HUES48 (cell line): ENCODE results near the gene LARP1.
"Not testable (repeated sequence)": the region's sequence is repeated elsewhere in the genome, so short reads cannot be mapped to it uniquely, and the experiment has no call there.

Experiments used
- H3K27ac ChIP-seq: one replicate; pipeline ENCODE4 v1.7.0; 2013; ENCODE audit warnings: low read depth, low read length, inconsistent platforms
- H3K27me3 ChIP-seq: 2 replicates; pipeline ENCODE4 v1.6.1; 2013; ENCODE audit warnings: mild to moderate bottlenecking, low read length; ENCODE audit not compliant: control insufficient read depth, insufficient read depth
- H3K36me3 ChIP-seq: 2 replicates; pipeline ENCODE4 v1.6.1; 2013; ENCODE audit warnings: low read length; ENCODE audit not compliant: control insufficient read depth, insufficient read depth
- H3K4me1 ChIP-seq: 2 replicates; pipeline ENCODE4 v1.6.1; 2013; ENCODE audit warnings: mild to moderate bottlenecking, low read length; ENCODE audit not compliant: control insufficient read depth, insufficient read depth
- H3K4me3 ChIP-seq: 2 replicates; pipeline ENCODE4 v1.5.1; 2013; ENCODE audit warnings: mild to moderate bottlenecking, low read depth, low read length
- H3K9ac ChIP-seq: 2 replicates; pipeline ENCODE4 v1.6.1; 2013; ENCODE audit warnings: mild to moderate bottlenecking, low read depth, low read length, moderate library complexity
- H3K9me3 ChIP-seq: 2 replicates; pipeline ENCODE4 v1.6.1; 2013; ENCODE audit warnings: low read length; ENCODE audit not compliant: control insufficient read depth, insufficient read depth

Gene LARP1

GRCh38 chr5:154813736-154814135, 58.6 kb downstream of the LARP1 start:
- Histone ChIP-seq H3K27ac (no peak overlapping the region), H3K27me3 (no peaks in the 10 kb centered on the region), H3K4me3 (no peak overlapping the region), H3K4me1 (no peaks in the 10 kb centered on the region), H3K9ac (no peak overlapping the region), H3K9me3 (no peaks in the 10 kb centered on the region), H3K36me3 (peaks cover 95% of the 10 kb centered on the region)

GRCh38 chr5:154815025-154815424, 59.8 kb downstream of the LARP1 start:
- H3K9me3 ChIP-seq: no peaks in the 10 kb centered on the region
- no peak overlapping the region for H3K9ac ChIP-seq
- H3K27ac ChIP-seq: no peak overlapping the region
- H3K4me3 ChIP-seq: no peak overlapping the region
- no peaks in the 10 kb centered on the region for H3K4me1 ChIP-seq
- H3K36me3 ChIP-seq: peaks cover 92% of the 10 kb centered on the region
- H3K27me3 ChIP-seq: no peaks in the 10 kb centered on the region

GRCh38 chr5:154815684-154816247, 60.6 kb downstream of the LARP1 start:
- no peaks in the 10 kb centered on the region for H3K27me3 ChIP-seq
- H3K27ac ChIP-seq: no peak overlapping the region
- peaks cover 92% of the 10 kb centered on the region for H3K36me3 ChIP-seq
- no peaks in the 10 kb centered on the region for H3K9me3 ChIP-seq
- H3K4me3 ChIP-seq: no peak overlapping the region
- no peaks in the 10 kb centered on the region for H3K4me1 ChIP-seq
- H3K9ac ChIP-seq: no peak overlapping the region

- no peaks in the 10 kb centered on the region for H3K4me1 ChIP-seq
- H3K27me3 ChIP-seq: no peaks in the 10 kb centered on the region
- peaks cover 89% of the 10 kb centered on the region for H3K36me3 ChIP-seq
- no peak overlapping the region for H3K4me3 ChIP-seq
- no peak overlapping the region for H3K27ac ChIP-seq
- H3K9ac ChIP-seq: no peak overlapping the region
- H3K9me3 ChIP-seq: no peaks in the 10 kb centered on the region
Observed at GRCh38 chr5:154816891-154817492, 61.8 kb downstream of the LARP1 start.

GRCh38 chr5:154817815-154818214, 62.6 kb downstream of the LARP1 start:
- H3K9ac ChIP-seq: no peak overlapping the region
- H3K4me3 ChIP-seq: no peak overlapping the region
- no peaks in the 10 kb centered on the region for H3K9me3 ChIP-seq
- no peak overlapping the region for H3K27ac ChIP-seq
- H3K36me3 ChIP-seq: peaks cover 87% of the 10 kb centered on the region
- H3K27me3 ChIP-seq: no peaks in the 10 kb centered on the region
- H3K4me1 ChIP-seq: no peaks in the 10 kb centered on the region

- H3K4me3 ChIP-seq: no peak overlapping the region
- H3K9me3 ChIP-seq: no peaks in the 10 kb centered on the region
- H3K4me1 ChIP-seq: no peaks in the 10 kb centered on the region
- no peak overlapping the region for H3K27ac ChIP-seq
- no peak overlapping the region for H3K9ac ChIP-seq
- H3K36me3 ChIP-seq: peaks cover 85% of the 10 kb centered on the region
- H3K27me3 ChIP-seq: no peaks in the 10 kb centered on the region
Observed at GRCh38 chr5:154818471-154819116, 63.4 kb downstream of the LARP1 start.

- H3K9ac ChIP-seq: no peak overlapping the region
- H3K4me3 ChIP-seq: no peak overlapping the region
- no peaks in the 10 kb centered on the region for H3K4me1 ChIP-seq
- no peaks in the 10 kb centered on the region for H3K9me3 ChIP-seq
- no peak overlapping the region for H3K27ac ChIP-seq
- peaks cover 83% of the 10 kb centered on the region for H3K36me3 ChIP-seq
- H3K27me3 ChIP-seq: no peaks in the 10 kb centered on the region
Observed at GRCh38 chr5:154819546-154819945, 64.4 kb downstream of the LARP1 start.

- Histone ChIP-seq H3K4me3 (no peak overlapping the region), H3K4me1 (no peaks in the 10 kb centered on the region), H3K27ac (no peak overlapping the region), H3K27me3 (no peaks in the 10 kb centered on the region), H3K36me3 (peaks cover 74% of the 10 kb centered on the region), H3K9me3 (no peaks in the 10 kb centered on the region), H3K9ac (no peak overlapping the region)
Observed at GRCh38 chr5:154820383-154820782, 65.2 kb downstream of the LARP1 start.

GRCh38 chr5:154822896-154823295, 67.7 kb downstream of the LARP1 start:
- H3K36me3 ChIP-seq: peaks cover 49% of the 10 kb centered on the region
- H3K9me3 ChIP-seq, H3K4me3 ChIP-seq, H3K27me3 ChIP-seq, H3K9ac ChIP-seq, H3K4me1 ChIP-seq, H3K27ac ChIP-seq: not testable (repeated sequence)

GRCh38 chr5:154823605-154824004, 68.4 kb downstream of the LARP1 start:
- Histone ChIP-seq H3K27me3 (no peaks in the 10 kb centered on the region), H3K9me3 (no peaks in the 10 kb centered on the region), H3K9ac (no peak overlapping the region), H3K4me3 (no peak overlapping the region), H3K27ac (no peak overlapping the region), H3K4me1 (no peaks in the 10 kb centered on the region), H3K36me3 (peaks cover 47% of the 10 kb centered on the region)

- Histone ChIP-seq H3K4me1 (no peaks in the 10 kb centered on the region), H3K9me3 (no peaks in the 10 kb centered on the region), H3K27me3 (no peaks in the 10 kb centered on the region), H3K9ac (no peak overlapping the region), H3K27ac (no peak overlapping the region), H3K36me3 (peaks cover 43% of the 10 kb centered on the region), H3K4me3 (no peak overlapping the region)
Observed at GRCh38 chr5:154824070-154824469, 68.9 kb downstream of the LARP1 start.
